HG03469 (cell line): ENCODE measurements around the gene SORCS2.

ENCODE experiments used
- ATAC-seq: cut with Tn5 transposase; IDR thresholded peaks from one replicate; pipeline ENCODE4 v1.9.1; 2021; ENCODE audit warnings: mild to moderate bottlenecking, moderate library complexity, moderate number of reproducible peaks; ENCODE audit not compliant: unreplicated experiment

Gene SORCS2

GRCh38 chr4:7732263-7732662 lies 539.9 kb downstream of the SORCS2 start:
- ATAC-seq: no peak

GRCh38 chr4:7733201-7733600 lies 540.9 kb downstream of the SORCS2 start:
- ATAC-seq: no peak

GRCh38 chr4:7733801-7734650 lies 541.7 kb downstream of the SORCS2 start:
- ATAC-seq: no peak

- ATAC-seq: no peak
Observed at GRCh38 chr4:7734651-7735260, 542.4 kb downstream of the SORCS2 start.

- ATAC-seq: no peak
Observed at GRCh38 chr4:7735395-7735794, 543.1 kb downstream of the SORCS2 start.

GRCh38 chr4:7735961-7736360 lies 543.6 kb downstream of the SORCS2 start:
- no peak for ATAC-seq

- ATAC-seq: no peak
Observed at GRCh38 chr4:7736436-7737267, 544.3 kb downstream of the SORCS2 start.

GRCh38 chr4:7737268-7737645 lies 544.9 kb downstream of the SORCS2 start:
- no peak for ATAC-seq

- ATAC-seq: no peak
Observed at GRCh38 chr4:7737752-7738457, 545.6 kb downstream of the SORCS2 start.

GRCh38 chr4:7738458-7739076 lies 546.2 kb downstream of the SORCS2 start:
- no peak for ATAC-seq

- no peak for ATAC-seq
Observed at GRCh38 chr4:7739077-7739917, 547.0 kb downstream of the SORCS2 start.

- no peak for ATAC-seq
Observed at GRCh38 chr4:7739918-7740865, 547.9 kb downstream of the SORCS2 start.

GRCh38 chr4:7740866-7741525 lies 548.7 kb downstream of the SORCS2 start:
- no peak for ATAC-seq

- no peak for ATAC-seq
Observed at GRCh38 chr4:7741946-7742806, 549.8 kb downstream of the SORCS2 start.

GRCh38 chr4:7742807-7743280 lies 550.5 kb downstream of the SORCS2 start:
- ATAC-seq: no peak

GRCh38 chr4:7744142-7744804 lies 551.9 kb downstream of the SORCS2 start:
- no peak for ATAC-seq
